ENCODE results near the gene GNA14.

DNA sequence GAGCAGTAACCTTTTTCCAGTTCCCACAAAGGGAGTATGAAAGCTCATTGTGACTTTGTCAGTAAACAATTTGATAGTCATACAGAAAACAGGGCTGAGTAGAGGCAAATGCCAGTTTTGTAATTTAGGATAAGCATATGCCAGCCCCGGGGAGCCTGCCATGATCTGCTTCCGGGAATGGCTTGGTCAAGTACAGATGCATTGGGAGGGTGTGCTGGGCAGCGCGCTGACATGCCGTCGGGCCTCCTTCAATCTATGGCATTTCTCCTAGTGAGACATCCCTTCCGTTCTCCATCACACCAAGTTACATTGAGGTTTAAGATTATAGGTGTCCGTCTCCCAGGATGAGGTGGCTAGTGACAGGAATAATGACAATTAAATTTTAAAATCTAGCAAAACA, 48.6 kb downstream of the GNA14 start:
- TF ChIP-seq EP300 (IDR thresholded peaks at IDR 0.05; ENCODE audit: borderline replicate concordance in 1 of 2, low read depth in 2 of 2, low read length in 2 of 2) (no peak), CBX8 (IDR thresholded peaks at IDR 0.05; ENCODE audit: borderline replicate concordance, low read depth, low read length) (no peak), POLR2A (IDR thresholded peaks at IDR 0.05; ENCODE audit: control extremely low read depth in 1 of 2, low read depth in 2 of 2, low read length in 2 of 2) (no peak), EZH2 (IDR thresholded peaks at IDR 0.05; ENCODE audit: low read depth, low read length, severe bottlenecking) (no peak), KDM1A (IDR thresholded peaks at IDR 0.05; ENCODE audit: borderline replicate concordance, low read length) (no peak), SRF (IDR thresholded peaks at IDR 0.05; ENCODE audit: low read depth, low read length) (no peak), BCL11A (IDR thresholded peaks at IDR 0.05; ENCODE audit: low read depth in 2 of 2, low read length in 2 of 2) (no peak)
- TF ChIP-seq, protein P1, sequence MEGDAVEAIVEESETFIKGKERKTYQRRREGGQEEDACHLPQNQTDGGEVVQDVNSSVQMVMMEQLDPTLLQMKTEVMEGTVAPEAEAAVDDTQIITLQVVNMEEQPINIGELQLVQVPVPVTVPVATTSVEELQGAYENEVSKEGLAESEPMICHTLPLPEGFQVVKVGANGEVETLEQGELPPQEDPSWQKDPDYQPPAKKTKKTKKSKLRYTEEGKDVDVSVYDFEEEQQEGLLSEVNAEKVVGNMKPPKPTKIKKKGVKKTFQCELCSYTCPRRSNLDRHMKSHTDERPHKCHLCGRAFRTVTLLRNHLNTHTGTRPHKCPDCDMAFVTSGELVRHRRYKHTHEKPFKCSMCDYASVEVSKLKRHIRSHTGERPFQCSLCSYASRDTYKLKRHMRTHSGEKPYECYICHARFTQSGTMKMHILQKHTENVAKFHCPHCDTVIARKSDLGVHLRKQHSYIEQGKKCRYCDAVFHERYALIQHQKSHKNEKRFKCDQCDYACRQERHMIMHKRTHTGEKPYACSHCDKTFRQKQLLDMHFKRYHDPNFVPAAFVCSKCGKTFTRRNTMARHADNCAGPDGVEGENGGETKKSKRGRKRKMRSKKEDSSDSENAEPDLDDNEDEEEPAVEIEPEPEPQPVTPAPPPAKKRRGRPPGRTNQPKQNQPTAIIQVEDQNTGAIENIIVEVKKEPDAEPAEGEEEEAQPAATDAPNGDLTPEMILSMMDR (IDR thresholded peaks at IDR 0.05; ENCODE audit: control extremely low read depth in 1 of 3, insufficient read depth in 1 of 3, low read depth in 1 of 3, low read length in 3 of 3): no peak

Measured in H1 (cell line).